Panc1 (cell line): ENCODE measurements around the gene SPNS3.

Experiments
- POLR2AphosphoS5 ChIP-seq: IDR thresholded peaks from 2 replicates; pipeline ENCODE4 v1.6.1; 2012; ENCODE audit warnings: mild to moderate bottlenecking, low read depth, low read length, moderate library complexity
- SIN3A ChIP-seq: IDR thresholded peaks from 2 replicates; pipeline ENCODE4 v1.6.1; 2012; ENCODE audit warnings: low read depth, mild to moderate bottlenecking, low read length, moderate library complexity, borderline replicate concordance; ENCODE audit not compliant: insufficient read depth
- TCF7L2 ChIP-seq: IDR thresholded peaks from 2 replicates; pipeline ENCODE4 v1.6.1; 2011; ENCODE audit warnings: mild to moderate bottlenecking, low read depth, low read length, inconsistent platforms
- TF ChIP-seq, protein P1 (sequence below): fragments of 450-650 bp; IDR thresholded peaks from 2 replicates; pipeline ENCODE4 v1.5.1; 2017; ENCODE audit warnings: mild to moderate bottlenecking
- TF ChIP-seq, protein P2 (sequence below), 2 experiments: IDR thresholded peaks; 2 replicates each; pipeline ENCODE4 v1.6.1; 2011 to 2012; ENCODE audit warnings: low read depth in 2 of 2, control low read depth in 1 of 2, low read length in 1 of 2, mild to moderate bottlenecking in 1 of 2, moderate library complexity in 1 of 2; ENCODE audit not compliant: insufficient read depth in 1 of 2

DNA sequence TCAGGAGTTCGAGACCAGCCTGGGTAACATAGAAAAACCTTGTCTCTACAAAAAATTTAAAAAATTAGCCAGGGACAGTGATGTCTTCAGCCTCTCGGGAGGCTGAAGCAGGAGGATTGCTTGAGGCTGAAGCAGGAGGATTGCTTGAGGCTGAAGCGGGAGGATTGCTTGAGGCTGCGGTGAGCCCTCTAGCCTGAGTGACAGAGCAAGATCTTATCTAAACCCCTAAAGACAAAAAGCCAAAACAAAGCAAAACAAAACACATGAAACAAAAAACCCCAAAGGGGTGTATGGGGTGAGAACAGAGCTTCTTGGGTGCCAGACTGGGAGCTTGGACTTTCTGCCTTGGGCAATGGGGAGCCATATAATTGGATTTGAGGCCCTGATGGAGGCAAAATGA is 2.6 kb downstream of the SPNS3 start:
- TF ChIP-seq, protein P1, sequence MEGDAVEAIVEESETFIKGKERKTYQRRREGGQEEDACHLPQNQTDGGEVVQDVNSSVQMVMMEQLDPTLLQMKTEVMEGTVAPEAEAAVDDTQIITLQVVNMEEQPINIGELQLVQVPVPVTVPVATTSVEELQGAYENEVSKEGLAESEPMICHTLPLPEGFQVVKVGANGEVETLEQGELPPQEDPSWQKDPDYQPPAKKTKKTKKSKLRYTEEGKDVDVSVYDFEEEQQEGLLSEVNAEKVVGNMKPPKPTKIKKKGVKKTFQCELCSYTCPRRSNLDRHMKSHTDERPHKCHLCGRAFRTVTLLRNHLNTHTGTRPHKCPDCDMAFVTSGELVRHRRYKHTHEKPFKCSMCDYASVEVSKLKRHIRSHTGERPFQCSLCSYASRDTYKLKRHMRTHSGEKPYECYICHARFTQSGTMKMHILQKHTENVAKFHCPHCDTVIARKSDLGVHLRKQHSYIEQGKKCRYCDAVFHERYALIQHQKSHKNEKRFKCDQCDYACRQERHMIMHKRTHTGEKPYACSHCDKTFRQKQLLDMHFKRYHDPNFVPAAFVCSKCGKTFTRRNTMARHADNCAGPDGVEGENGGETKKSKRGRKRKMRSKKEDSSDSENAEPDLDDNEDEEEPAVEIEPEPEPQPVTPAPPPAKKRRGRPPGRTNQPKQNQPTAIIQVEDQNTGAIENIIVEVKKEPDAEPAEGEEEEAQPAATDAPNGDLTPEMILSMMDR, result no peak
- no peak for TF ChIP-seq SIN3A
- TF ChIP-seq, protein P2, sequence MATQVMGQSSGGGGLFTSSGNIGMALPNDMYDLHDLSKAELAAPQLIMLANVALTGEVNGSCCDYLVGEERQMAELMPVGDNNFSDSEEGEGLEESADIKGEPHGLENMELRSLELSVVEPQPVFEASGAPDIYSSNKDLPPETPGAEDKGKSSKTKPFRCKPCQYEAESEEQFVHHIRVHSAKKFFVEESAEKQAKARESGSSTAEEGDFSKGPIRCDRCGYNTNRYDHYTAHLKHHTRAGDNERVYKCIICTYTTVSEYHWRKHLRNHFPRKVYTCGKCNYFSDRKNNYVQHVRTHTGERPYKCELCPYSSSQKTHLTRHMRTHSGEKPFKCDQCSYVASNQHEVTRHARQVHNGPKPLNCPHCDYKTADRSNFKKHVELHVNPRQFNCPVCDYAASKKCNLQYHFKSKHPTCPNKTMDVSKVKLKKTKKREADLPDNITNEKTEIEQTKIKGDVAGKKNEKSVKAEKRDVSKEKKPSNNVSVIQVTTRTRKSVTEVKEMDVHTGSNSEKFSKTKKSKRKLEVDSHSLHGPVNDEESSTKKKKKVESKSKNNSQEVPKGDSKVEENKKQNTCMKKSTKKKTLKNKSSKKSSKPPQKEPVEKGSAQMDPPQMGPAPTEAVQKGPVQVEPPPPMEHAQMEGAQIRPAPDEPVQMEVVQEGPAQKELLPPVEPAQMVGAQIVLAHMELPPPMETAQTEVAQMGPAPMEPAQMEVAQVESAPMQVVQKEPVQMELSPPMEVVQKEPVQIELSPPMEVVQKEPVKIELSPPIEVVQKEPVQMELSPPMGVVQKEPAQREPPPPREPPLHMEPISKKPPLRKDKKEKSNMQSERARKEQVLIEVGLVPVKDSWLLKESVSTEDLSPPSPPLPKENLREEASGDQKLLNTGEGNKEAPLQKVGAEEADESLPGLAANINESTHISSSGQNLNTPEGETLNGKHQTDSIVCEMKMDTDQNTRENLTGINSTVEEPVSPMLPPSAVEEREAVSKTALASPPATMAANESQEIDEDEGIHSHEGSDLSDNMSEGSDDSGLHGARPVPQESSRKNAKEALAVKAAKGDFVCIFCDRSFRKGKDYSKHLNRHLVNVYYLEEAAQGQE (IDR thresholded peaks at IDR 0.05; ENCODE audit: insufficient read depth in 1 of 2, low read depth in 2 of 2, low read length in 1 of 2), result no peak
- TF ChIP-seq POLR2AphosphoS5, result no peak
- no peak for TF ChIP-seq TCF7L2
